Peyer's patch (tissue), 4 donors: ENCODE data around the gene STAG1. TPM values are rescaled to one million over a fixed set of nuclear protein-coding genes. Genes with fewer than 3 reads are reported as not detected.
"Not testable (repeated sequence)": the region's sequence is repeated elsewhere in the genome, so short reads cannot be mapped to it uniquely, and the experiment has no call there.

ENCODE experiments used
- DNase-seq, 3 donors: peaks; one replicate each; pipeline ENCODE4 v3.0.0-alpha.2; 2017 to 2019
- H3K27ac ChIP-seq, 4 donors: fragments of 200-600 bp; sonication (generic); one replicate each; pipeline ENCODE4 v1.5.1; 2016 to 2019
- H3K27me3 ChIP-seq, 2 donors: fragments of 200-600 bp; sonication (generic); one replicate each; pipeline ENCODE4 v1.5.1; 2019
- H3K36me3 ChIP-seq, 3 donors: fragments of 200-600 bp; sonication (generic); one replicate each; pipeline ENCODE4 v1.5.1; 2016 to 2019
- H3K4me1 ChIP-seq, 4 donors: fragments of 200-600 bp; sonication (generic); one replicate each; pipeline ENCODE4 v1.5.1; 2016 to 2019
- H3K4me3 ChIP-seq, 4 donors: fragments of 200-600 bp; sonication (generic); 1 replicate in 3 of 4; 2 replicates in 1 of 4; pipeline ENCODE4 v1.5.1; 2016 to 2019; ENCODE audit warnings: mild to moderate bottlenecking in 1 of 4
- H3K9me3 ChIP-seq, 4 donors: fragments of 200-600 bp; sonication (generic); one replicate each; pipeline ENCODE4 v1.5.1; 2016 to 2019; ENCODE audit warnings: mild to moderate bottlenecking in 1 of 4
- POLR2A ChIP-seq, 2 donors: fragments of 450-650 bp; IDR thresholded peaks; one replicate each; pipeline ENCODE4 v1.5.1; 2017; ENCODE audit warnings: antibody characterized with exemption in 2 of 2, mild to moderate bottlenecking in 2 of 2, moderate library complexity in 2 of 2
- total RNA-seq, 4 donors: library from RNA; depleted of rRNA; stranded (reverse); fragments of >200 nt; gene quantifications; one replicate each; pipeline ENCODE4 v1.1.0, GENCODE V29; 2016
- TF ChIP-seq, protein P1 (sequence below), 6 experiments: fragments of 450-650 bp in 4 of 6; fragments of 200-600 bp in 2 of 6; sonication (generic) in 1 of 6; IDR thresholded peaks; one replicate each; pipeline ENCODE4 v1.5.1; 2017 to 2019; ENCODE audit warnings: antibody characterized with exemption in 6 of 6, mild to moderate bottlenecking in 3 of 6, moderate library complexity in 1 of 6

STAG1 gene
- total RNA-seq, 4 donors from 2014 or later: 22.6 to 91.6 (median 35.2) TPM

- Histone ChIP-seq H3K9me3 (no peaks in the 10 kb centered on the region), H3K27me3 (no peaks in the 10 kb centered on the region), H3K27ac (no peak overlapping the region), H3K4me1 (no peaks in the 10 kb centered on the region), H3K4me3 (no peak overlapping the region), H3K36me3 (no peaks in the 10 kb centered on the region)
- no peak for TF ChIP-seq POLR2A (IDR thresholded peaks at IDR 0.05)
- TF ChIP-seq, protein P1, sequence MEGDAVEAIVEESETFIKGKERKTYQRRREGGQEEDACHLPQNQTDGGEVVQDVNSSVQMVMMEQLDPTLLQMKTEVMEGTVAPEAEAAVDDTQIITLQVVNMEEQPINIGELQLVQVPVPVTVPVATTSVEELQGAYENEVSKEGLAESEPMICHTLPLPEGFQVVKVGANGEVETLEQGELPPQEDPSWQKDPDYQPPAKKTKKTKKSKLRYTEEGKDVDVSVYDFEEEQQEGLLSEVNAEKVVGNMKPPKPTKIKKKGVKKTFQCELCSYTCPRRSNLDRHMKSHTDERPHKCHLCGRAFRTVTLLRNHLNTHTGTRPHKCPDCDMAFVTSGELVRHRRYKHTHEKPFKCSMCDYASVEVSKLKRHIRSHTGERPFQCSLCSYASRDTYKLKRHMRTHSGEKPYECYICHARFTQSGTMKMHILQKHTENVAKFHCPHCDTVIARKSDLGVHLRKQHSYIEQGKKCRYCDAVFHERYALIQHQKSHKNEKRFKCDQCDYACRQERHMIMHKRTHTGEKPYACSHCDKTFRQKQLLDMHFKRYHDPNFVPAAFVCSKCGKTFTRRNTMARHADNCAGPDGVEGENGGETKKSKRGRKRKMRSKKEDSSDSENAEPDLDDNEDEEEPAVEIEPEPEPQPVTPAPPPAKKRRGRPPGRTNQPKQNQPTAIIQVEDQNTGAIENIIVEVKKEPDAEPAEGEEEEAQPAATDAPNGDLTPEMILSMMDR (IDR thresholded peaks at IDR 0.05): no peak
- no peak for DNase-seq
Measured at GRCh38 chr3:136711277-136711676, 40.9 kb downstream of the STAG1 start.

GRCh38 chr3:136709775-136710174 is 42.4 kb downstream of the STAG1 start:
- not testable (repeated sequence) for H3K27me3 ChIP-seq, DNase-seq, H3K4me3 ChIP-seq, H3K9me3 ChIP-seq, H3K36me3 ChIP-seq, H3K4me1 ChIP-seq, H3K27ac ChIP-seq

GRCh38 chr3:136708333-136708985 is 43.7 kb downstream of the STAG1 start:
- H3K9me3 ChIP-seq: no peaks in the 10 kb centered on the region
- no peak overlapping the region for H3K27ac ChIP-seq
- H3K36me3 ChIP-seq: no peaks in the 10 kb centered on the region
- TF ChIP-seq, protein P1 (IDR thresholded peaks at IDR 0.05): no peak
- TF ChIP-seq POLR2A (IDR thresholded peaks at IDR 0.05): no peak
- no peaks in the 10 kb centered on the region for H3K27me3 ChIP-seq
- no peak for DNase-seq
- H3K4me1 ChIP-seq: no peaks in the 10 kb centered on the region
- no peak overlapping the region for H3K4me3 ChIP-seq

DNA sequence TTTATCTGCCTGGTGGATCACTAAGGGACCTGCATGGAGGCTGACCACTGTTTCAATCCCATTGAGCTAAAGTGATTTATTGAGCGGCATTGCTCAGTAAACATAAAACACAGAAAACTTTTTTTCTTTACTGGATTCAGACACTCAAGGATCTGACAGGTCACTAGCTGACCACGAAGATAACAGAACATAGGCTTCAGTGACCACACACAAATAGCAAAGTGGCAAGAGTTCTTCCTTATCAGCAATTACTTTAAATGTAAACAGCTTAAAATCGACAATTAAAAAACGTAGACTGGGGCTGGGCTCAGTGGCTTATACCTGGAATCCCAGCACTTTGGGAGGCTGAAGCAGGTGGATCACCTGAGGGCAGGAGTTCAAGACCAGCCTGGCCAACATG is 48.7 kb downstream of the STAG1 start:
- Histone ChIP-seq H3K36me3 (no peaks in the 10 kb centered on the region), H3K4me3 (no peak overlapping the region), H3K27me3 (no peaks in the 10 kb centered on the region), H3K9me3 (no peaks in the 10 kb centered on the region), H3K4me1 (no peaks in the 10 kb centered on the region), H3K27ac (no peak overlapping the region)
- no peak for TF ChIP-seq POLR2A (IDR thresholded peaks at IDR 0.05)
- TF ChIP-seq, protein P1 (IDR thresholded peaks at IDR 0.05): no peak
- no peak for DNase-seq

- Histone ChIP-seq H3K4me3 (no peak overlapping the region), H3K27ac (no peak overlapping the region), H3K36me3 (no peaks in the 10 kb centered on the region), H3K9me3 (no peaks in the 10 kb centered on the region), H3K27me3 (no peaks in the 10 kb centered on the region), H3K4me1 (no peaks in the 10 kb centered on the region)
- no peak for TF ChIP-seq POLR2A (IDR thresholded peaks at IDR 0.05)
- TF ChIP-seq, protein P1 (IDR thresholded peaks at IDR 0.05): no peak
- no peak for DNase-seq
Measured at GRCh38 chr3:136699271-136699828, 52.8 kb downstream of the STAG1 start.

DNA sequence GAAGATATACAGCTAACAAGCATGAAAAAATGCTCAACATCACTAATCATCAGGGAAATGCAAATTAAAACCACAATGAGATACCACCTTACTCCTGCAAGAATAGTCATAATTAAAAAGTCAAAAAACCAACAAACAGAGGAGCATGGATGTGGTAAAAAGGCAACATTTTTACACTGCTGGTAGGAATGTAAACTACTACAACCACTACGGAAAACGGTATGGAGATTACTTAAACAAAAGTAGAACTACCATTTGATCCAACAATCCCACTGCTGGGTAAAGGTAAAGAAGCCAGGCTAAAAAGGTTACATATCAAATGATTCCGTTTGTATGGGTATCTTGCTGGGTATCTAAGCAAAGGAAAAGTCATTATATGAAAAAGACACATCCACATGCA is 53.8 kb downstream of the STAG1 start:
- no peaks in the 10 kb centered on the region for H3K9me3 ChIP-seq
- no peaks in the 10 kb centered on the region for H3K36me3 ChIP-seq
- H3K27ac ChIP-seq: no peak overlapping the region
- no peak for TF ChIP-seq POLR2A (IDR thresholded peaks at IDR 0.05)
- TF ChIP-seq, protein P1 (IDR thresholded peaks at IDR 0.05): no peak
- no peak for DNase-seq
- no peaks in the 10 kb centered on the region for H3K27me3 ChIP-seq
- H3K4me3 ChIP-seq: no peak overlapping the region
- no peaks in the 10 kb centered on the region for H3K4me1 ChIP-seq
